DOHH2 (cell line): ENCODE measurements around the gene ZFP92.

Experiments
- CTCF ChIP-seq: fragments of 200-600 bp; sonication (generic); IDR thresholded peaks from one replicate; pipeline ENCODE4 v1.5.1; 2014; ENCODE audit warnings: antibody characterized with exemption, mild to moderate bottlenecking, low read depth, low read length; ENCODE audit not compliant: poor library complexity, severe bottlenecking
- EZH2phosphoT487 ChIP-seq: fragments of 200-600 bp; sonication (generic); IDR thresholded peaks from 2 replicates; pipeline ENCODE4 v1.6.1; 2017; ENCODE audit warnings: borderline replicate concordance, mild to moderate bottlenecking, antibody characterized with exemption, low read length, moderate library complexity, mixed read lengths

GRCh38 chrX:153441296-153441695 lies 30.0 kb downstream of the ZFP92 start:
- TF ChIP-seq CTCF (no peak), EZH2phosphoT487 (no peak)
